NCI-H146 treated with DMSO at 0.1 percent for 48 hours (cell line): ENCODE results near the gene APOOL.
A peak's percentile ranks its signal among the peaks of the same experiment; 100 is the strongest.
"Not testable (repeated sequence)": the region's sequence is repeated elsewhere in the genome, so short reads cannot be mapped to it uniquely, and the experiment has no call there.

Experiments used
- DNase-seq: peaks from one replicate; lab custom pipeline; 2025; ENCODE audit not compliant: unreplicated experiment; lab: John Stamatoyannopoulos, UW

Gene APOOL

DNA sequence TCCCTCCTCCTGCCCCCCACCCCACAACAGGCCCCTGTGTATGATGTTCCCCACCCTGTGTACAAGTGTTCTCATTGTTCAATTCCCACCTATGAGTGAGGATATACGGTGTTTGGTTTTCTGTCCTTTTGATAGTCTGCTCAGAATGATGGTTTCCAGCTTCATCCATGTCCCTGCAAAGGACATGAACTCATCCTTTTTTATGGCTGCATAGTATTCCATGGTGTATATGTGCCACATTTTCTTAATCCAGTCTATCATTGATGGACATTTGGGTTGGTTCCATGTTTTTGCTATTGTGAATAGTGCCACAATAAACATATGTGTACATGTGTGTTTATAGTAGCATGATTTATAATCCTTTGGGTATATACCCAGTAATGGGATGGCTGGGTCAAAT lies 73.6 kb downstream of the APOOL start:
- DNase-seq = not testable (repeated sequence)

DNA sequence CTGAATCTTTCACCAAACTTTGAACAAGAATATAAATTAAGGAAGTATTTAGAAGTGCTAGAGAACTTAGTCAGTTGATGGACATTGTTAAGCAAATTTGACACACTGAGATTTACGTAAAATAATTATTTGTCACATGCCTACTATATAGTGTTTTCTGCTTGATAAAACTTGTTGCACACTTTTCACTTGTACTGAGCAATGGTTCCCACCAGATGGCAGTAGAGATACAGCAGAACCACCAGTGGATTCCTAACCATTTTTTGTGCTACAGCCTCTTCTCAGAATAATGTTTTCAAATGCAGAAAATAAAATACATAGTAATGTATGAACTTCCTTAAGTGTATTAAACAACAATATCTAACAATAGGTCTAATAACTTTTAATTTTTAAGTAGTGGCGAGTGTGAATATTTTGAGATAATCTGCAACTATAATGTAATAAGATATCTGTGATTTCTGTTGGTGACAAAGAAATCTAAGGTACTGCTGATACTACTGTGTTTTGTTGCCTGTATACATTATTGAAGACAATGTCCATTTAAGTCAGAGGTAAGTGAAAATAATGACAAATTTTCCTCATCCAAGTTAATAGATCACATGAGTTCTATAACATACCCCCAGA lies 81.2 kb downstream of the APOOL start:
- DNase-seq = no peak

DNA sequence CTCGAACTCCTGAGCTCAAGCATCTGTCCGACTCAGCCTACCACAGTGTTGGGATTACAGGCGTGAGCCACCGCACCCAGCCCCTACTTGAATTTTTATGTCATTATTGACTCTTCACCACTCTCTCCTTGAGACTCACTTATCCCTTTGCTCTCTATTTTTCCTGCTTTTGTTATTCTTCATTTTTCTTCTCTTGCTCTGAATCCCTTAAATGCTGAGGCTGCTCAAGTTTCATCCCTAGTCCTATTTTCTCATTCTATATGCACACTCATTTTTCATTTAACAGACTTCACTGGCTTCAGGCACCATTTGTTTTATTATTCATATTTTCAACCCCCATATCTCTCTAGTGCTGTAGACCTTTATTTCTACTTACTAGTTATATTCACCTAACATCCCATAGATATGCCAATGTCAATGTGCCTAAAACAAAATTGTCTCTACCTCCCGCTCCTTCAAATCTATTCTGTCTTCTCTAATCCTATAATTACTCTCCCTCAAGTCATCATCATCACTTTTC lies 85.7 kb downstream of the APOOL start:
- no peak for DNase-seq

DNA sequence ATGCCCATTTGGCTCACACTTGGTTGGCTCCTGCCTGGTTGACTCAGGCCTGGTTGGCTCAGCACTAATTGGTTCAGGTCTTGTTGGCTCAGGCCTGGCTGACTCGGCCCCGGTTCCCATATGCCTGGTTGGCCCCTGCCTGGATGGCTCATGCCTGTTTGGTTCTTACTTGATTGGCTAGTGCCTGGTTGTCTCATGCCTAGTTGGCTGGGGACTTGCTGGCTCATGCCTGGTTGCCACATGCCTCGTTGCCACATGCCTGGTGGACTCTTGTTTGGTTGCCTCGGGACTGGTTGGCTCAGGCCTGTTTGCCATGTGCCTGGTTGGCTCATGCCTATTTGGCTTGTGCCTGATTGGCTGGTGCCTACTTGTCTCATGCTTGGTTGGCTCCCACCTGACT lies 103.7 kb downstream of the APOOL start:
- DNase-seq = no peak

DNA sequence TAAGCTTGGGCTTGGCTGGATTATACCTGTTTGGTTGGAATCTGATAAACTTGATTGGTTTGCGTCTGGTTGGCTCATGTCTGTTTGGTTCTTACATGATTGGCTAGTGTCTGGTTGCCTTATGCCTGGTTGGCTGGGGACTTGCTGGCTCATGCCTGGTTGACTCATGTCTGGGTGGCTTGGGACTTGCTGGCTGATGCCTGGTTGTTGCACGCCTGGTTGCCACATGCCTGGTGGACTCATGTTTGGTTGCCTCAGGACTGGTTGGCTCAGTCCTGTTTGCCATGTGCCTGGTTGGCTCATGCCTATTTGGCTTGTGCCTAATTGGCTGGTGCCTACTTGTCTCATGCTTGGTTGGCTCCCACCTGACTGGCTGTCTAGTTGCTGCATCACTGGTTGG lies 104.5 kb downstream of the APOOL start:
- DNase-seq = no peak

DNA sequence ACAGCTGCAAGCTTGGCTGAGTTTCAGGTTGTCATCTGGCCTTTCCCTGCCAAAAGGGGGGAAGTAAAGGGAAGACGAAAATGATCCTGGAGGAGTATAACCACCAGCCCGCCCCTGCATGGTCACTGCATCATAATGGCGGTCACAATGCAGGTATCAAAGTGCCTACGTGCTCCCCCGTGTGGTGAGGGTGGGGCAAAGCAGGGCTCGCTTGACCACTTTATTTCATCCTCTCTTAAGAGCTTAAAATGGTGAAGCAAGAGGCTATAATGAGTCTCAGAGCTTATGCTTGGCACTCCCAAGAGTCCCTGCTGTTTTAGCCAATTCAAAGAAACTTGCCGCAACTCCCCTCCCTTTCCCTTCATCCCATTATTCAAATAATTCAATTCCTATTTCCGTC lies 105.6 kb downstream of the APOOL start:
- DNase-seq = no peak

DNA sequence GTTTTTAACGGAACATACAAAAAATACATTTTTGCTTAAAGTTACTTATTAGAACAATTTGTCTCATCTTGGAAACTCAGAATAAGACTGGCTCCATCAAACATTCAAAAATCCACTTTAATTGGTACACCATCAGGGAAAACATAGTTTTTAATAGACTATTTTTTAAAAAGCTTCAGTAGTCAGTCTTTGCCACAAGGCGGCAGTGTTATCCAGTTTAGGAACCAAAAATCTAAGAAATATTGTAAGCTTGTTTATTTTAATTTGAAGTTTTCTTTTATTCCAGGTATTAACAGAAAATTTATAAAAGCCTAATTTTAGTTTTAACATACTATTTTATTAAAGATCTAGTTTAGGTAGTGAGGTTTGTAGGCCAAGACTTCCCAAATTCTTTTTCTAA lies 107.7 kb downstream of the APOOL start:
- peak; percentile 2 for DNase-seq

DNA sequence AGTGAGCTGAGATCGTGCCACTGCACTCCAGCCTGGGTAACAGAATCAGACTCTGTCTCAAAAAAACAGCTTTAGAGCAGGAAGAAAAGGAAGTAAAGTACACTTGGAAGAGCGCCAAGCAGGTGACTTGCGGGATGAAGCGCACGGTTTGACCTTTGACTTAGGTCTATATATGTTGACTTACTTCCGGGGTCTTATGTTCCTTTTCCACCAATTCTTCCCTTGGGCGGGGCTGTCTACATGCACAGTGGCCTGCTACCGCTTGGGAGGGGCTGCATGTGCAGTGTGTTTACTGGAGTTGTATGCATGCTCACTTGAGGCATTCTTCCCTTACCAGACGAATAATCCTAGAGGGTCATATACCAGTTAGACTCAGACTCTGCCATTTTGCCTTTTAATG lies 108.6 kb downstream of the APOOL start:
- DNase-seq = no peak

DNA sequence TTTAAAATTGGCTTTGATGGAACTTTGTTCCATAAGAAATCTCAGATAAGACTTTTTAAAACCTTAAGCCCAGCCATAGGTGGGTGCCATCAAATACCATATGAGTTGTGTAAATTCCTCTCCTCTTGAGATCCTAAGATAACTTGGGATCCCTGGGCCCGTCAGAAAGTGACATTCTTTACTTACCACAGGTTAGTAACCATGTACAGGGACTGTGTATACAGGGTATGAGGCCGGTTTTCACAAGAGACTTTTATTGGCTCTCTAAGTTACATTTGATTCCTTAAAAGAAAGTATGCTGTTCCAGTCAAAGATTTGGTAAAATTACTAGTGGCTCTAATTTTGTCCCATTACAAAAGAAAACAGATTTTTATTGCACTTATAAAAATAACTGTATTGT lies 110.1 kb downstream of the APOOL start:
- no peak for DNase-seq

DNA sequence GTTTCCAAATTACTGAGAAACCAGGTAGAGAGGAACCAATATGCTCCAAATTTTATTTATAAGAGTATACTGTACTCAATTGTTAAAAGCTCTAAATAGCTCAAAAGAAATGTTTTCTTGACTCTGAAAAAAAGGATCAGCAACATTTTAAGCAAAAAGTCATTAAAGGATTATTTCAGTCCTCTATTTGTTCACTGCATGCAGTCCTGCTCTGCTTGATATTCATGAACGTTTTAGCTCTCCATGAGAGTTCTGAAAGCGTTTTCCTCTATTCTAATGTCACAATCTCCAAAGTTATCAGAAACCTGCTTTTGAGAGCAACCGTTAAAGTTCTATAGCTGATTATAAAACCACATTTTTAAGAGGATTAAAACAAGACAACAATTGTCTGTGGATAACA lies 110.5 kb downstream of the APOOL start:
- DNase-seq = no peak

DNA sequence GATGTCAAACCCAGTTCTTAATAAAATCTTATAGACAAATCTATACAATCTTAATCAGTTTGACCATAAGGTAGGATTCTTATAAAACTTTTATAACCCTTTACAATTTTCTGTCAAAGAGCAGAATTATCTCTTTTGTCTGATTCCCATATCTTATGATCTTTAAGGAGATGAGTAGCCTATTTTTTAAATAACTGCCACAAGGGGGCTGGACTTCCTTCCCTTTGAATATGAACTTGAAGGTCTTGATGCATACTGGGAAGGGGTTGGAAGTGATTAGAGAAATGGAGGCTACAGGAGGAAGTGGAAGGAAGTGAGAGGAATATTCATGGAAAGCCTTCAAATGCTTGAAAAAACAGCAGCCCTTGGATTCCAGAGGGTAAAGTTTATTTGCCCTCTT lies 111.1 kb downstream of the APOOL start:
- no peak for DNase-seq

DNA sequence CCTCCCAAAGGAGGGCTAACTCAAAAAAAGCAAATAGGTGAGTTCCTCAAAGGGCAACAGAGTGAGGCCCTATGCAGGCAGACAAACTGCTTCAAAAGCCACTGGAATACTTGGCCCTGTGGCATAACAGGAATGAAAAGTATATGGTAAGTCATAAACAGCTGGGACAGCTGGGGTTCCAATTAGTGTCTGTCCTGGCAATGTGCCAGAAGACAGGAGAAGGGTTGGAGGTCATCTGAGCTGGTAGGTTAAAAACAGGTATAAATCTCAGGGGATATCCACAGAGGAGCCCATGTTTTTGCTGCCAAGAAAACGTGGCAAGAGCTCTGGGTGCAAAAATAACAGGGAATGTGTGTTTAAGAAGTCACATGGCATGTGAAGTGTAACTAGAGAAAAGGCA lies 111.6 kb downstream of the APOOL start:
- peak; percentile 1 for DNase-seq

DNA sequence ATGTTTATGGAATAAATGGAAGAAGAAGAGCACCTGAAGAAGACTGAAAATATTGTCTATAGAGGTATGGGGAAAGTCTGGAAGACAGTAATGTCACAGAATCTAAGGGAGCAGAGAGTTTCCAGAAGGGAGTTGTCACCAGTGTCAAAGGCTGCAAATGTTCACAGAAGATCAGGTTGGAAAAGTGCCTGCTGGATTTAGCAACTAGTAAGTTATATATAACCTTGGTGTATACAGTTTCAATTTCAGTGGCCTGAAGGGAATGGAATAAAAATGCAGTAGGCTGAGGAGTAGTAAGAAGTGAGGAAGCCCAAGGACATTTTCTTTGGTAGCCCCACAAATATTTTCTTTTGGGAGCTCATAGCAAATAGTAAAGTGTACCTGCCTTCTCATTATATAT lies 132.7 kb downstream of the APOOL start:
- no peak for DNase-seq

DNA sequence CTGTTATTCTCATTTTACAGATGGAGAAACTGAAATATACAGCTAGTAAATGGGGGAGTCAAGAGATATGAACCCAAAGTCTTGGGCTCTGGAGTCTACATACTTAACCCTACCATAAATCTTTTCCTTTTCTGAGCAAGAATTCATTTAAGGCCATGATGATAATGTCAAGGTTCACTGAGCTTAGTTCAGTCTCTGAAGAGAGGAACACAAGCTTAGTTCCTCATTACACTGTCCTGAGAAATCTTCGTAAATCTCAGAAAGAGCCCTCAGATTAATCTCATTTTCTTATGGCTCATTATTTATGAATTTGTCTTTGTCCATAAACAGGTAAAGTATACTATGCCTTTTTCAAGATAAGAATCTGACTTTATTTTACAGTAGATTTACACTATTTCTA lies 135.7 kb downstream of the APOOL start:
- no peak for DNase-seq

DNA sequence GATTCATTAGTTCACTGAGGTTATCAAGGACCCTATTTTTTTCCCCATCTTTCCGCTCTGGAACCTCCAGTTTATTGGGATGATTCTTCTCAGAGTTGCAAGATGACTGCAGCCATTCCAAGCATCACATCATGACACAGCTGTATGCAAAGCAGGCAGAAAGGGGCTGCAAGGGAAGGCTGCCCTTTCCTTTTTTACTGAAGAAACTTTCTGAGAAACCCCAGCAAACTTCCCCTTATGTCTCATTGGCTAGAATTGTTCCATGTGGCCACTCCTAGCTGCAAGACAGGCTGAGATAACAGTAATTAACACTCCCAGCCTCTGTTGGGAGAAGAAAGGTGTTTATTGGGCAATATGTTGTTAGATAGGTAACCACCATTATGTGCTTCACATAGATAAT lies 137.3 kb downstream of the APOOL start:
- no peak for DNase-seq
